Stimulated activated CD4-positive, alpha-beta T cell treated with anti-CD3 and anti-CD28 coated beads, Interleukin-2, amount 100 ng/mL, for 48 hours (primary cell): ENCODE measurements around the gene IGSF21.
A peak's percentile ranks its signal among the peaks of the same experiment; 100 is the strongest.
"Not testable (repeated sequence)": the region's sequence is repeated elsewhere in the genome, so short reads cannot be mapped to it uniquely, and the experiment has no call there.

Experiments used
- DNase-seq, 2 donors: peaks; one replicate each; pipeline ENCODE4 v3.0.0-alpha.2; 2020

IGSF21 gene

GRCh38 chr1:18340158-18340764, 232.7 kb downstream of the IGSF21 start:
- no peak for DNase-seq

GRCh38 chr1:18340787-18341186, 233.2 kb downstream of the IGSF21 start:
- DNase-seq, result no peak

- DNase-seq, result no peak
Observed at GRCh38 chr1:18341291-18342069, 233.9 kb downstream of the IGSF21 start.

GRCh38 chr1:18342744-18343143, 235.1 kb downstream of the IGSF21 start:
- no peak for DNase-seq

- no peak for DNase-seq
Observed at GRCh38 chr1:18343581-18343980, 236.0 kb downstream of the IGSF21 start.

- DNase-seq, result no peak
Observed at GRCh38 chr1:18344755-18345154, 237.2 kb downstream of the IGSF21 start.

- no peak for DNase-seq
Observed at GRCh38 chr1:18347559-18347958, 240.0 kb downstream of the IGSF21 start.

- DNase-seq, result no peak
Observed at GRCh38 chr1:18348354-18348753, 240.8 kb downstream of the IGSF21 start.

- DNase-seq, result no peak
Observed at GRCh38 chr1:18350747-18351146, 243.1 kb downstream of the IGSF21 start.

- no peak for DNase-seq
Observed at GRCh38 chr1:18351735-18352134, 244.1 kb downstream of the IGSF21 start.

GRCh38 chr1:18352636-18353265, 245.2 kb downstream of the IGSF21 start:
- DNase-seq, result no peak

- no peak for DNase-seq
Observed at GRCh38 chr1:18353528-18353927, 245.9 kb downstream of the IGSF21 start.

- no peak for DNase-seq
Observed at GRCh38 chr1:18353992-18354391, 246.4 kb downstream of the IGSF21 start.

- DNase-seq, result no peak
Observed at GRCh38 chr1:18354612-18355011, 247.0 kb downstream of the IGSF21 start.

GRCh38 chr1:18357622-18358230, 250.1 kb downstream of the IGSF21 start:
- DNase-seq, result no peak

- no peak for DNase-seq
Observed at GRCh38 chr1:18358600-18358999, 251.0 kb downstream of the IGSF21 start.

- DNase-seq, result no peak
Observed at GRCh38 chr1:18360251-18360650, 252.7 kb downstream of the IGSF21 start.

GRCh38 chr1:18362150-18362549, 254.6 kb downstream of the IGSF21 start:
- no peak for DNase-seq

GRCh38 chr1:18363436-18363835, 255.8 kb downstream of the IGSF21 start:
- no peak for DNase-seq

- no peak for DNase-seq
Observed at GRCh38 chr1:18365099-18365705, 257.6 kb downstream of the IGSF21 start.

GRCh38 chr1:18372505-18372904, 264.9 kb downstream of the IGSF21 start:
- DNase-seq, result not testable (repeated sequence)

- no peak for DNase-seq
Observed at GRCh38 chr1:18373151-18373550, 265.6 kb downstream of the IGSF21 start.

GRCh38 chr1:18373882-18374493, 266.4 kb downstream of the IGSF21 start:
- peak in 1 of 2 donors; percentile 6 for DNase-seq
